A549 (cell line): ENCODE data around the gene UNC5C. TPM values are rescaled to one million over a fixed set of nuclear protein-coding genes. Genes with fewer than 3 reads are reported as not detected.

ENCODE experiments used
- ATAC-seq, 2 experiments: fragments of 200-7000 bp in 1 of 2; fragments of >200 bp in 1 of 2; cut with Nextera tagmentation in 1 of 2; cut with Tn5 transposase in 1 of 2; 3 replicates each; pipeline versions ENCODE4 v1.8.0 to v1.9.1; 2018 to 2020; ENCODE audit warnings: mild to moderate bottlenecking in 1 of 2, moderate library complexity in 1 of 2
- CTCF ChIA-PET: fragments of 300-600 bp; sonication (Branson Sonifier 250); formaldehyde crosslinking; extraction: SDS; loops from one replicate; lab custom pipeline; 2021; ENCODE audit warnings: antibody characterized with exemption, inconsistent platforms; lab: Yijun Ruan, JAX
- POLR2A ChIA-PET: fragments of 350-600 bp; formaldehyde crosslinking; extraction: SDS; loops from one replicate; lab custom pipeline; 2021; ENCODE audit warnings: antibody characterized with exemption, inconsistent platforms; lab: Yijun Ruan, JAX
- DNase-seq, 2 experiments: peaks; one replicate each; pipeline versions ENCODE4 v3.0.0 to v3.0.0-alpha.2; 2011 to 2016; ENCODE audit warnings: low read depth in 1 of 2, low spot score in 1 of 2
- FAIRE-seq: peaks from 2 replicates; lab custom pipeline; 2011; peaks lifted over from hg19 to GRCh38; lab: Jason Lieb, UNC
- H3K27ac ChIP-seq, 2 experiments: fragments of >200 bp; sonication (Bioruptor Twin); formaldehyde crosslinking; 3 replicates each; pipeline ENCODE4 v1.5.1; 2016 to 2017
- H3K4me1 ChIP-seq: fragments of >200 bp; sonication (Bioruptor Twin); formaldehyde crosslinking; 3 replicates; pipeline ENCODE4 v1.6.1; 2016
- H3K4me2 ChIP-seq: fragments of >200 bp; sonication (Bioruptor Twin); formaldehyde crosslinking; 3 replicates; pipeline ENCODE4 v1.6.1; 2016
- H3K4me3 ChIP-seq: fragments of >200 bp; sonication (Bioruptor Twin); formaldehyde crosslinking; 3 replicates; pipeline ENCODE4 v1.5.1; 2016
- H3K9me3 ChIP-seq: fragments of >200 bp; sonication (Bioruptor Twin); formaldehyde crosslinking; 3 replicates; pipeline ENCODE4 v1.6.1; 2016
- ATOH8 ChIP-seq: fragments of 250-450 bp; sonication (Bioruptor Pico); IDR thresholded peaks from 2 replicates; pipeline ENCODE4 v1.5.0; 2020; ENCODE audit warnings: low read depth, mild to moderate bottlenecking, moderate library complexity
- BHLHE40 ChIP-seq: IDR thresholded peaks from 2 replicates; pipeline ENCODE4 v1.6.1; 2012; ENCODE audit warnings: low read depth, low read length, inconsistent platforms
- CBX8 ChIP-seq: fragments of 200-600 bp; sonication (generic); IDR thresholded peaks from 2 replicates; pipeline ENCODE4 v1.6.1; 2016
- CEBPB ChIP-seq, 2 experiments: fragments of >200 bp in 1 of 2; sonication (Bioruptor Twin) in 1 of 2; formaldehyde crosslinking in 1 of 2; IDR thresholded peaks; 2 replicates each; pipeline ENCODE4 v1.6.1; 2012 to 2016
- CHD2 ChIP-seq: fragments of 150-350 bp; IDR thresholded peaks from 2 replicates; pipeline ENCODE4 v1.6.1; 2014; ENCODE audit warnings: low read length; ENCODE audit not compliant: partially characterized antibody
- CTCF ChIP-seq: fragments of >200 bp; sonication (Bioruptor Twin); formaldehyde crosslinking; IDR thresholded peaks from 3 replicates; pipeline ENCODE4 v1.5.1; 2016
- EHF ChIP-seq: fragments of 250-450 bp; sonication (Bioruptor Pico); IDR thresholded peaks from 2 replicates; pipeline ENCODE4 v1.5.0; 2020; ENCODE audit warnings: mild to moderate bottlenecking
- ELK1 ChIP-seq: fragments of 150-350 bp; IDR thresholded peaks from 2 replicates; pipeline ENCODE4 v1.6.1; 2014; ENCODE audit warnings: low read depth, mild to moderate bottlenecking, low read length
- HES2 ChIP-seq: fragments of >200 bp; sonication (Bioruptor Twin); formaldehyde crosslinking; IDR thresholded peaks from 2 replicates; pipeline ENCODE4 v1.6.1; 2016
- HEYL ChIP-seq: fragments of 250-450 bp; sonication (Bioruptor Pico); IDR thresholded peaks from 2 replicates; pipeline ENCODE4 v1.8.0; 2021; ENCODE audit warnings: mild to moderate bottlenecking, moderate library complexity
- HMGXB4 ChIP-seq: fragments of 250-450 bp; sonication (Bioruptor Pico); IDR thresholded peaks from 2 replicates; pipeline ENCODE4 v1.5.0; 2021; ENCODE audit warnings: mild to moderate bottlenecking, moderate library complexity, borderline replicate concordance
- HOXA7 ChIP-seq: fragments of 250-450 bp; sonication (Bioruptor Pico); IDR thresholded peaks from 2 replicates; pipeline ENCODE4 v1.5.0; 2020; ENCODE audit warnings: mild to moderate bottlenecking, moderate library complexity
- HOXB5 ChIP-seq: fragments of 250-450 bp; sonication (Bioruptor Pico); IDR thresholded peaks from 2 replicates; pipeline ENCODE4 v1.5.0; 2020; ENCODE audit warnings: mild to moderate bottlenecking, moderate library complexity
- JUN ChIP-seq, 2 experiments: fragments of >200 bp; sonication (Bioruptor Twin); formaldehyde crosslinking; IDR thresholded peaks; 2 replicates in 1 of 2; 3 replicates in 1 of 2; pipeline ENCODE4 v1.6.1; 2016 to 2017
- MAFK ChIP-seq: fragments of 450-650 bp; IDR thresholded peaks from 2 replicates; pipeline ENCODE4 v1.6.1; 2014; ENCODE audit not compliant: partially characterized antibody
- MAZ ChIP-seq: fragments of 150-350 bp; IDR thresholded peaks from 2 replicates; pipeline ENCODE4 v1.6.1; 2014; ENCODE audit warnings: antibody characterized with exemption, low read depth, low read length, borderline replicate concordance
- NFE2L2 ChIP-seq: fragments of 150-350 bp; conservative IDR thresholded peaks from 2 replicates; pipeline ENCODE4 v1.6.1; 2014; ENCODE audit warnings: low read length
- POLR2AphosphoS2 ChIP-seq: conservative IDR thresholded peaks from 2 replicates; pipeline ENCODE4 v1.6.1; 2012; ENCODE audit warnings: low read length, improper control_type of control experiment, inconsistent platforms
- RCOR1 ChIP-seq: fragments of 150-350 bp; IDR thresholded peaks from 2 replicates; pipeline ENCODE4 v1.6.1; 2014; ENCODE audit warnings: antibody characterized with exemption, low read length, low read depth
- SMC3 ChIP-seq: fragments of >200 bp; sonication (Bioruptor Twin); formaldehyde crosslinking; IDR thresholded peaks from 3 replicates; pipeline ENCODE4 v1.6.1; 2018; ENCODE audit warnings: inconsistent platforms
- ZFP36 ChIP-seq: fragments of 450-650 bp; IDR thresholded peaks from 2 replicates; pipeline ENCODE4 v1.6.1; 2014; ENCODE audit warnings: borderline replicate concordance; ENCODE audit not compliant: partially characterized antibody
- WGBS: methylation state at CpG from one replicate; pipeline ENCODE4 v1.1.6; 2017; ENCODE audit errors: missing lambda C conversion rate; 5-methylcytosine and 5-hydroxymethylcytosine counted together
- polyA plus RNA-seq, 4 experiments: library from polyadenylated mRNA; depleted of rRNA in 3 of 4; stranded (reverse); fragments of >200 nt; fragmentation: RNase III in 1 of 4; extraction: RNeasy Plus Mini Kit Qiagen cat#74134 plus additional on column Dnase treatment in 1 of 4; gene quantifications; 2 replicates in 3 of 4; 3 replicates in 1 of 4; pipeline ENCODE4 v1.2.3, GENCODE V29; 2011 to 2017

UNC5C gene
- polyA plus RNA-seq, 2 of the 4 experiments (the other 2 are of a cell fraction) = 0.13 TPM; not detected in 1

- Histone ChIP-seq H3K9me3 (no peaks in the 10 kb centered on the region), H3K4me1 (no peaks in the 10 kb centered on the region), H3K27ac (no peak overlapping the region), H3K4me2 (no peak overlapping the region), H3K4me3 (no peak overlapping the region)
- ATAC-seq (no peak), FAIRE-seq (no peak), DNase-seq (no peak)
- POLR2A ChIA-PET = no interaction called here
- TF ChIP-seq HMGXB4 (no peak), CEBPB (IDR thresholded peaks at IDR 0.05) (no peak), JUN (IDR thresholded peaks at IDR 0.05) (no peak), RCOR1 (no peak), MAZ (no peak), NFE2L2 (no peak), EHF (CRISPR knock-in tag) (no peak)
- WGBS = 61% methylated on average over 3 of the region's 3 CpGs
- CTCF ChIA-PET = no interaction called here
These were observed 119.4 kb downstream of the UNC5C start for GRCh38 chr4:95429416-95429815.

- WGBS = 85% methylated on average over 2 of the region's 2 CpGs
- Histone ChIP-seq H3K27ac (no peak overlapping the region), H3K4me3 (no peak overlapping the region), H3K9me3 (no peaks in the 10 kb centered on the region), H3K4me1 (no peaks in the 10 kb centered on the region), H3K4me2 (no peak overlapping the region)
- POLR2A ChIA-PET = no interaction called here
- ATAC-seq (no peak), FAIRE-seq (no peak), DNase-seq (no peak)
- no peak for TF ChIP-seq CTCF
- TF ChIP-seq HOXA7 (CRISPR knock-in tag) = no peak
- no peak for TF ChIP-seq HEYL (CRISPR knock-in tag)
- TF ChIP-seq CBX8 = no peak
- TF ChIP-seq CHD2 = no peak
- TF ChIP-seq ATOH8 = no peak
- no peak for TF ChIP-seq BHLHE40
- TF ChIP-seq JUN (IDR thresholded peaks at IDR 0.05) = no peak
- no peak for TF ChIP-seq NFE2L2
- TF ChIP-seq POLR2AphosphoS2 = no peak
- TF ChIP-seq EHF (CRISPR knock-in tag) = no peak
- no peak for TF ChIP-seq RCOR1
- TF ChIP-seq HES2 = no peak
- no peak for TF ChIP-seq ZFP36
- CTCF ChIA-PET = no interaction called here
These were observed 120.3 kb downstream of the UNC5C start for GRCh38 chr4:95428291-95429070.

- DNase-seq (no peak), ATAC-seq (no peak), FAIRE-seq (no peak)
- Histone ChIP-seq H3K4me1 (no peaks in the 10 kb centered on the region), H3K4me2 (no peak overlapping the region), H3K27ac (no peak overlapping the region), H3K9me3 (no peaks in the 10 kb centered on the region), H3K4me3 (no peak overlapping the region)
- ChIA-PET CTCF (no interaction called here), POLR2A (no interaction called here)
- WGBS = 55% methylated on average over 4 of the region's 4 CpGs
- no peak for TF ChIP-seq MAFK
- TF ChIP-seq CHD2 = no peak
- no peak for TF ChIP-seq SMC3
- TF ChIP-seq ELK1 = no peak
- TF ChIP-seq CEBPB (IDR thresholded peaks at IDR 0.05) = no peak
- TF ChIP-seq HOXB5 (CRISPR knock-in tag) = no peak
These were observed 122.3 kb downstream of the UNC5C start for GRCh38 chr4:95426455-95426854.
